Sigmoid colon (tissue), 7 donors: ENCODE measurements around the gene COASY. TPM values are rescaled to one million over a fixed set of nuclear protein-coding genes. Genes with fewer than 3 reads are reported as not detected.
"Not testable (repeated sequence)": the region's sequence is repeated elsewhere in the genome, so short reads cannot be mapped to it uniquely, and the experiment has no call there.

ENCODE experiments used
- DNase-seq: peaks from one replicate; pipeline ENCODE4 v3.0.0-alpha.2; 2019
- H3K27ac ChIP-seq, 4 donors: fragments of 200-600 bp; sonication (generic); one replicate each; pipeline ENCODE4 v1.5.1; 2016 to 2019; ENCODE audit warnings: mild to moderate bottlenecking in 1 of 4
- H3K27me3 ChIP-seq, 3 donors: fragments of 200-600 bp; sonication (generic); one replicate each; pipeline ENCODE4 v1.5.1; 2019; ENCODE audit warnings: mild to moderate bottlenecking in 1 of 3
- H3K36me3 ChIP-seq, 4 donors: fragments of 200-600 bp; sonication (generic); one replicate each; pipeline ENCODE4 v1.5.1; 2016 to 2019
- H3K4me1 ChIP-seq, 4 donors: fragments of 200-600 bp; sonication (generic); one replicate each; pipeline ENCODE4 v1.5.1; 2017 to 2019
- H3K4me3 ChIP-seq, 4 donors: fragments of 200-600 bp; sonication (generic); one replicate each; pipeline ENCODE4 v1.5.1; 2017 to 2019; ENCODE audit warnings: mild to moderate bottlenecking in 2 of 4, moderate library complexity in 1 of 4
- H3K9me3 ChIP-seq, 4 donors: fragments of 200-600 bp in 3 of 4; sonication (generic) in 3 of 4; one replicate each; pipeline versions ENCODE4 v1.5.1 to v1.6.1; 2013 to 2019
- CTCF ChIP-seq, 4 experiments: fragments of 450-650 bp in 3 of 4; fragments of 200-600 bp in 1 of 4; IDR thresholded peaks; one replicate each; pipeline ENCODE4 v1.5.1; 2016 to 2019; ENCODE audit warnings: antibody characterized with exemption in 4 of 4, mild to moderate bottlenecking in 3 of 4, moderate library complexity in 2 of 4
- EP300 ChIP-seq, 4 donors: sonication (generic); formaldehyde crosslinking; IDR thresholded peaks; one replicate each; pipeline ENCODE4 v1.6.1; 2017; ENCODE audit warnings: antibody characterized with exemption in 4 of 4
- POLR2A ChIP-seq, 2 donors: fragments of 450-650 bp; IDR thresholded peaks; one replicate each; pipeline ENCODE4 v1.6.1; 2016; ENCODE audit warnings: antibody characterized with exemption in 2 of 2, mild to moderate bottlenecking in 2 of 2, moderate library complexity in 2 of 2
- POLR2AphosphoS5 ChIP-seq, 4 donors: sonication (generic); formaldehyde crosslinking; IDR thresholded peaks; one replicate each; pipeline ENCODE4 v1.6.1; 2017; ENCODE audit warnings: antibody characterized with exemption in 4 of 4
- WGBS, 2 donors: extraction: QIAGEN DNeasy Blood & Tissue Kit; methylation state at CpG; one replicate each; pipeline ENCODE4 v1.1.7; 2013; 5-methylcytosine and 5-hydroxymethylcytosine counted together
- intact Hi-C: fragments of 100-400 bp; cut with DNase I; formaldehyde crosslinking; loops from one replicate; pipeline ENCODE4 v1.15.1; 2023
- polyA plus RNA-seq, 3 donors: library from polyadenylated mRNA; stranded (reverse); fragments of 200-250 nt; gene quantifications; one replicate each; pipeline ENCODE4 v1.2.3, GENCODE V29; 2013
- total RNA-seq, 4 donors: library from RNA; depleted of rRNA; stranded (reverse); fragments of >200 nt; gene quantifications; one replicate each; pipeline ENCODE4 v1.1.0, GENCODE V29; 2016
- donor health status: healthy with polysubstance abuse.
- donor health status: Bipolar disorder and iron deficiency.
- donor health status: healthy.

Gene COASY
- total and polyA plus RNA-seq, 7 donors, result 14.3 to 98.9 (median 17.5) TPM

GRCh38 chr17:42536048-42536371, 25.9 kb upstream of the COASY start, which contains the start of gene NAGLU:
Gene NAGLU (plus strand): TSS chr17:42536241. CDS start chr17:42536273, 32 bp downstream.
- peaks cover 0 to 32% (median 27%) of the 10 kb centered on the region in 4 donors for H3K4me1 ChIP-seq
- peaks cover 0 to 28% (median 12%) of the 10 kb centered on the region in 4 donors for H3K36me3 ChIP-seq
- TF ChIP-seq POLR2AphosphoS5 (IDR thresholded peaks at IDR 0.05) (peak; percentile 82 to 96 (median 92)), EP300 (IDR thresholded peaks at IDR 0.05) (peak in 3 of 4 donors; percentile 45 to 96 (median 75)), CTCF (IDR thresholded peaks at IDR 0.05) (no peak), POLR2A (IDR thresholded peaks at IDR 0.05) (peak; percentile 58 to 66)
- intact Hi-C loops, result no loop called here
- peak within 1 kb of the TSS; percentile 90 to 96 (median 94) for H3K27ac ChIP-seq
- peak; percentile 99 for DNase-seq
- peak within 1 kb of the TSS; percentile 43 to 76 (median 60) for H3K4me3 ChIP-seq
- 1% methylated on average over 40 of the region's 40 CpGs for WGBS, 2 donors
- no peaks in the 10 kb centered on the region for H3K9me3 ChIP-seq
- no peaks in the 10 kb centered on the region for H3K27me3 ChIP-seq

- Histone ChIP-seq H3K27ac (peak overlapping the region; percentile 90 to 96 (median 94)), H3K9me3 (no peaks in the 10 kb centered on the region), H3K4me3 (peak overlapping the region; percentile 43 to 76 (median 60)), H3K36me3 (peaks cover 0 to 33% (median 12%) of the 10 kb centered on the region in 4 donors), H3K4me1 (peaks cover 0 to 29% (median 23%) of the 10 kb centered on the region in 4 donors), H3K27me3 (no peaks in the 10 kb centered on the region)
- WGBS, 2 donors, result 1% methylated on average over 65 of the region's 65 CpGs
- TF ChIP-seq EP300 (IDR thresholded peaks at IDR 0.05) (no peak), POLR2A (IDR thresholded peaks at IDR 0.05) (no peak), CTCF (IDR thresholded peaks at IDR 0.05) (no peak), POLR2AphosphoS5 (IDR thresholded peaks at IDR 0.05) (peak in 3 of 4 donors; percentile 40 to 47 (median 46))
- intact Hi-C loops, result no loop called here
- DNase-seq, result peak; percentile 96
Observed at GRCh38 chr17:42536372-42537155, 25.4 kb upstream of the COASY start.

GRCh38 chr17:42537156-42537805, 24.7 kb upstream of the COASY start:
- H3K4me1 ChIP-seq, result peaks cover 0 to 25% (median 19%) of the 10 kb centered on the region in 4 donors
- no peak for DNase-seq
- peak overlapping the region; percentile 43 to 76 (median 60) for H3K4me3 ChIP-seq
- WGBS, 2 donors, result 85 to 88% methylated on average over 30 to 31 of the region's 31 CpGs
- peak overlapping the region; percentile 90 to 96 (median 94) for H3K27ac ChIP-seq
- no peaks in the 10 kb centered on the region for H3K9me3 ChIP-seq
- H3K27me3 ChIP-seq, result no peaks in the 10 kb centered on the region
- peaks cover 0 to 41% (median 15%) of the 10 kb centered on the region in 4 donors for H3K36me3 ChIP-seq
- intact Hi-C loops, result no loop called here
- TF ChIP-seq POLR2AphosphoS5 (IDR thresholded peaks at IDR 0.05) (no peak), CTCF (IDR thresholded peaks at IDR 0.05) (no peak), EP300 (IDR thresholded peaks at IDR 0.05) (no peak), POLR2A (IDR thresholded peaks at IDR 0.05) (no peak)

GRCh38 chr17:42537826-42538451, 24.0 kb upstream of the COASY start:
- H3K4me1 ChIP-seq, result peaks cover 0 to 21% (median 19%) of the 10 kb centered on the region in 4 donors
- peaks cover 0 to 47% (median 18%) of the 10 kb centered on the region in 4 donors for H3K36me3 ChIP-seq
- intact Hi-C loops, result no loop called here
- H3K9me3 ChIP-seq, result no peaks in the 10 kb centered on the region
- WGBS, 2 donors, result 91 to 97% methylated on average over 5 of the region's 5 CpGs
- no peak for TF ChIP-seq EP300 (IDR thresholded peaks at IDR 0.05)
- peak overlapping the region in 2 of 4 donors; percentile 90 to 96 for H3K27ac ChIP-seq
- DNase-seq, result no peak
- no peak overlapping the region for H3K4me3 ChIP-seq
- H3K27me3 ChIP-seq, result no peaks in the 10 kb centered on the region

- Histone ChIP-seq H3K27ac (no peak overlapping the region), H3K4me3 (no peak overlapping the region), H3K27me3 (no peaks in the 10 kb centered on the region), H3K36me3 (peaks cover 0 to 53% (median 20%) of the 10 kb centered on the region in 4 donors), H3K4me1 (peaks cover 0 to 21% (median 19%) of the 10 kb centered on the region in 4 donors), H3K9me3 (no peaks in the 10 kb centered on the region)
- no peak for DNase-seq
- WGBS, 2 donors, result 96% methylated on average over 14 of the region's 14 CpGs
- intact Hi-C loops, result no loop called here
- TF ChIP-seq CTCF (IDR thresholded peaks at IDR 0.05) (no peak), POLR2A (IDR thresholded peaks at IDR 0.05) (no peak), EP300 (IDR thresholded peaks at IDR 0.05) (no peak), POLR2AphosphoS5 (IDR thresholded peaks at IDR 0.05) (no peak)
Observed at GRCh38 chr17:42538482-42538881, 23.5 kb upstream of the COASY start.

- 93 to 97% methylated on average over 4 of the region's 4 CpGs for WGBS, 2 donors
- DNase-seq, H3K27me3 ChIP-seq, H3K4me3 ChIP-seq, H3K27ac ChIP-seq, H3K9me3 ChIP-seq, intact Hi-C loops: not testable (repeated sequence)
- H3K36me3 ChIP-seq, result peaks cover 0 to 62% (median 20%) of the 10 kb centered on the region in 4 donors
- peaks cover 0 to 15% (median 12%) of the 10 kb centered on the region in 4 donors for H3K4me1 ChIP-seq
Observed at GRCh38 chr17:42540558-42540957, 21.4 kb upstream of the COASY start.
